Testis (tissue), 5 donors: ENCODE data around the gene WDR87. TPM values are rescaled to one million over a fixed set of nuclear protein-coding genes. Genes with fewer than 3 reads are reported as not detected.
A peak's percentile ranks its signal among the peaks of the same experiment; 100 is the strongest.

Experiments used
- DNase-seq: peaks from one replicate; pipeline ENCODE4 v3.0.0-alpha.2; 2019
- H3K27ac ChIP-seq, 2 donors: fragments of 200-600 bp; sonication (generic); one replicate each; pipeline ENCODE4 v1.5.1; 2019
- H3K27me3 ChIP-seq: fragments of 200-600 bp; sonication (generic); one replicate; pipeline ENCODE4 v1.5.1; 2019
- H3K36me3 ChIP-seq: fragments of 200-600 bp; sonication (generic); one replicate; pipeline ENCODE4 v1.5.1; 2017; ENCODE audit warnings: low read depth; ENCODE audit errors: missing control alignments
- H3K4me1 ChIP-seq: fragments of 200-600 bp; sonication (generic); one replicate; pipeline ENCODE4 v1.5.1; 2019
- H3K4me3 ChIP-seq, 2 donors: fragments of 200-600 bp; sonication (generic); one replicate each; pipeline ENCODE4 v1.5.1; 2017 to 2019
- H3K9me3 ChIP-seq: fragments of 200-600 bp; sonication (generic); one replicate; pipeline ENCODE4 v1.5.1; 2017
- CTCF ChIP-seq, 3 experiments: fragments of 450-650 bp in 2 of 3; fragments of 200-600 bp in 1 of 3; sonication (generic) in 1 of 3; IDR thresholded peaks; one replicate each; pipeline ENCODE4 v1.5.1; 2016 to 2019; ENCODE audit warnings: antibody characterized with exemption in 3 of 3, mild to moderate bottlenecking in 2 of 3, moderate library complexity in 1 of 3
- POLR2A ChIP-seq: fragments of 450-650 bp; IDR thresholded peaks from one replicate; pipeline ENCODE4 v1.6.1; 2017; ENCODE audit warnings: antibody characterized with exemption, mild to moderate bottlenecking, moderate library complexity
- WGBS, 2 donors: methylation state at CpG; one replicate each; pipeline ENCODE4 v1.1.5; 2018; 5-methylcytosine and 5-hydroxymethylcytosine counted together
- intact Hi-C: fragments of 100-400 bp; cut with DNase I; formaldehyde crosslinking; loops from one replicate; pipeline ENCODE4 v1.15.1; 2023; ENCODE audit warnings: low total_unique reads
- long read RNA-seq, 2 donors: transcript quantifications; one replicate each; lab custom pipeline, GENCODE V29; 2026
- polyA plus RNA-seq: library from polyadenylated mRNA; stranded (reverse); fragments of 350-450 nt; fragmentation: Illumina TruSeq; extraction: RNeasy Lipid Tissue Mini Kit (QIAGEN cat#74804); gene quantifications from one replicate; pipeline ENCODE4 v1.2.3, GENCODE V29; 2014; ENCODE audit warnings: low read depth, low replicate concordance; ENCODE audit not compliant: insufficient read depth
- total RNA-seq, 2 donors: library from RNA; depleted of rRNA; stranded (reverse); fragments of >200 nt; gene quantifications; one replicate each; pipeline ENCODE4 v1.2.3, GENCODE V29; 2016

Gene WDR87
- total RNA-seq, result 10 to 100 TPM; 12.1 to 15.3 TPM
- polyA plus RNA-seq, result 22.0 TPM
- long read RNA-seq, donor 1, result 0 reads
- long read RNA-seq, donor 2, result 0 reads

GRCh38 chr19:37905946-37906868 lies at the start of gene WDR87:
WDR87 (minus strand) TSS chr19:37906594; CDS start chr19:37898239, 8,355 bp downstream.
- Histone ChIP-seq H3K4me3 (peak within 1 kb of the TSS; percentile 80 to 97), H3K4me1 (peaks cover 3% of the 10 kb centered on the region), H3K36me3 (no peaks in the 10 kb centered on the region), H3K27ac (peak within 1 kb of the TSS; percentile 60 to 70), H3K27me3 (no peaks in the 10 kb centered on the region), H3K9me3 (no peaks in the 10 kb centered on the region)
- intact Hi-C loops, result loop anchor here (10.0 kb wide), 1 partner anchor 189 kb away; no protein-coding TSS in a partner anchor
- DNase-seq, result no peak
- TF ChIP-seq POLR2A (no peak), CTCF (IDR thresholded peaks at IDR 0.05) (no peak)
- 3 to 7% methylated on average over 58 to 59 of the region's 63 CpGs for WGBS, 2 donors

DNA sequence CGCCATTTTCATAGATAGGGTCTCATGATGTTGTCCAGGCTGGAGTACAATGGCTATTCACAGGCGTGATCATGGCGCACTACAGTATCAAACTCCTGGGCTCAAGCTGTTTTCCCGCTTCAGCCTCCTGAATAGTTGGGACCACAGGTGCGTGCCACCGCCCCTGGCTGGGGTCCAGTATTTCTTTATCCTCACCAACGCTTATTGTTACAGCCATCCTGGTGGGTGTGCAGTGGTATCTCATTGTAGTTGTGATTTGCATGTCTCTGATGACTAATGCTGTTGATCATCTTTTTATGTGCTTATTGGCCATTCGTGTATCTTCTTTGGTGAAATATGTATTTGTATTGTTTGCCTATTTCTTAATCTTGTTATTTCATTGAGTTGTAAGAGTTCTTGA lies 49.6 kb upstream of the WDR87 start:
- Histone ChIP-seq H3K27me3 (no peaks in the 10 kb centered on the region), H3K4me3 (no peak overlapping the region), H3K36me3 (no peaks in the 10 kb centered on the region), H3K27ac (no peak overlapping the region), H3K9me3 (no peaks in the 10 kb centered on the region), H3K4me1 (no peaks in the 10 kb centered on the region)
- TF ChIP-seq CTCF (IDR thresholded peaks at IDR 0.05) (no peak), POLR2A (no peak)
- intact Hi-C loops, result no loop called here
- no peak for DNase-seq
- WGBS, 2 donors, result 84% methylated on average over 7 to 8 of the region's 8 CpGs

DNA sequence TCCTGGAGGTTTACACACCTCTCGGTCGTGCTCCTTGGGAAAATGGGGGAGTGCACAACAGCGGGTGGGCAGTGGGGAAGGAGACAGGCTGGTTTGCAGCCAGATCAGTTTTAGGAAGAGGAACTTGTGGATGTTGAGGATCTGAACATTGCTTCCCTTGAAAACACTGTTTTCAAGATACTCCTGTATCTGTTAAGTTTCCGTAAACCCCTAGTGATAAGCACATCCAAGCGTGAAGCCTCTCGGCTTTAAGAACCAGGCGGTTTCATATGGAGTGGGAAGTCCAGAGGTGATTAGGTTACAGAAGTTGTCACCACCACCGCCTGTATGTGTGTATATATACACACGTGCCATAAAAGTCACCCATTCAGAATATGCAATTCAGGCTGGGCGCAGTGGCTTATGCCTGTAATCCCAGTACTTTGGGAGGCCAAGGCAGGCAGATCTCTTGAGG lies 48.1 kb upstream of the WDR87 start:
- no peaks in the 10 kb centered on the region for H3K9me3 ChIP-seq
- H3K27ac ChIP-seq, result no peak overlapping the region
- intact Hi-C loops, result no loop called here
- WGBS, 2 donors, result 81 to 82% methylated on average over 10 of the region's 10 CpGs
- no peaks in the 10 kb centered on the region for H3K4me1 ChIP-seq
- H3K27me3 ChIP-seq, result no peaks in the 10 kb centered on the region
- no peak overlapping the region for H3K4me3 ChIP-seq
- no peak for TF ChIP-seq POLR2A
- TF ChIP-seq CTCF (IDR thresholded peaks at IDR 0.05), result no peak
- DNase-seq, result no peak
- H3K36me3 ChIP-seq, result no peaks in the 10 kb centered on the region

DNA sequence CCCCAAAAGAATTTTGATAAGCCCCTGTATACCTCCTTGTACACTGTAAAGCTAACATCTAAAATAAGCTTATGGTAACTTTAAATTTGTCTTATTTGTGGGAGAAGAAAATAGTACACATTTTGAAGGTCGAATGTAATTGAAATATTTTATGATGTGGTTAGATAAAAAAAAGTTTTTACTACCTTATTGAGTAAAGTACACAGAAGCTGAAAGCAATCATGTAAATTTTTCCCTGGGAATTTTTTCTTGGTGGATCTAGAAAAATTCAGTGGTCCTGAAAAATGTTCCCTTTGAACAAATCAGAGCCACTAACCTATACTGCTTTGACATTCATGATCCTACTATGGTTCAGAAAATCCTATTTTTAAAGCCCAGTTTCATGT lies 47.5 kb upstream of the WDR87 start:
- Histone ChIP-seq H3K4me3 (no peak overlapping the region), H3K9me3 (no peaks in the 10 kb centered on the region), H3K27ac (no peak overlapping the region), H3K27me3 (no peaks in the 10 kb centered on the region), H3K36me3 (no peaks in the 10 kb centered on the region), H3K4me1 (no peaks in the 10 kb centered on the region)
- DNase-seq, result no peak
- TF ChIP-seq CTCF (IDR thresholded peaks at IDR 0.05), result no peak
- TF ChIP-seq POLR2A, result no peak
- WGBS, 2 donors, result 44 to 65% methylated on average over 1 of the region's 1 CpG
- intact Hi-C loops, result no loop called here
